ENCODE measurements around the gene SMIM45.

SMIM45 gene

DNA sequence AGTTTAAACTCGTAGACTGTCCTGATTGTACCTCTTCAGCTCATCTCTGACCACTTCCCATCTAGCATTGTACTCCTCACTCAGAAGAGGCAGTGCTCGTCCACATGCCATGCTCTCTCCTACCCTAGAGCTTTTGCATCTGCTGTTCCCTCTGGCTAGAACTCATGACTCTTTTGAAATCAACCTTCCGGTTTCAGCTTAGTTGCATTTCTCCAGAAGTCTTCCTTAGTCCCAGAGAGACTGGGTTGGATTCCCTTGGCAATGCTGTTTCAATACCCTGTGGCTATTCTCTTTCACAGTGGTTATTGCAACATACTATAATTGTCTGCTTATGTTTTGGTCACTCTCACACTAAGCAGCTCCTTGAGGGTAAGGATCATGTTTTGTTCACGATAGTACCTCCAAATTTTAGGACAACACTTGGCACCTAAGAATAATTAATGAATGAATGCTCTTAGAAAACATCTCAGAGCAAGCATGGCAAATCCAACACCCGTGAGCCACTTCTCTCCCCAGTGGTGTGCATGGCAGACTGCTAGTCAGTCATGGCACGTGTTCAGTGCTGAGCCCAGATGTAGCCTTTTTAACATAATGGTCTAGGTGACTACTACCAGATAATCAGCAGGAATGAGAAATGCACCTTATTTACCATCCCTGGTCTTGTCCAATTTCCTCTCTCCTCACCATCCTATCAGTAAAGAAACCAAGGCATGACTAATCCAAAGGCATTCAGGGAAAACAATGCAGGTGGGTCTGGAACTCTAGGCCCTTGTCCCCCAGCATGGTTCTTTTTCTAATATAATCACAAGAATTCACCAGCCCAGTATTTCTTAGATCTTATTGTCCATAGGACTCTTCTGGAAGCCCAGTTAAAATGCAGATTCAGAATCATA lies 31.8 kb downstream of the SMIM45 start:
- no peak overlapping the region for H3K4me3 ChIP-seq
- TF ChIP-seq, protein P1, sequence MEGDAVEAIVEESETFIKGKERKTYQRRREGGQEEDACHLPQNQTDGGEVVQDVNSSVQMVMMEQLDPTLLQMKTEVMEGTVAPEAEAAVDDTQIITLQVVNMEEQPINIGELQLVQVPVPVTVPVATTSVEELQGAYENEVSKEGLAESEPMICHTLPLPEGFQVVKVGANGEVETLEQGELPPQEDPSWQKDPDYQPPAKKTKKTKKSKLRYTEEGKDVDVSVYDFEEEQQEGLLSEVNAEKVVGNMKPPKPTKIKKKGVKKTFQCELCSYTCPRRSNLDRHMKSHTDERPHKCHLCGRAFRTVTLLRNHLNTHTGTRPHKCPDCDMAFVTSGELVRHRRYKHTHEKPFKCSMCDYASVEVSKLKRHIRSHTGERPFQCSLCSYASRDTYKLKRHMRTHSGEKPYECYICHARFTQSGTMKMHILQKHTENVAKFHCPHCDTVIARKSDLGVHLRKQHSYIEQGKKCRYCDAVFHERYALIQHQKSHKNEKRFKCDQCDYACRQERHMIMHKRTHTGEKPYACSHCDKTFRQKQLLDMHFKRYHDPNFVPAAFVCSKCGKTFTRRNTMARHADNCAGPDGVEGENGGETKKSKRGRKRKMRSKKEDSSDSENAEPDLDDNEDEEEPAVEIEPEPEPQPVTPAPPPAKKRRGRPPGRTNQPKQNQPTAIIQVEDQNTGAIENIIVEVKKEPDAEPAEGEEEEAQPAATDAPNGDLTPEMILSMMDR (IDR thresholded peaks at IDR 0.05): no peak
- no peaks in the 10 kb centered on the region for H3K36me3 ChIP-seq
- H3K27me3 ChIP-seq: no peaks in the 10 kb centered on the region
- no peaks in the 10 kb centered on the region for H3K4me1 ChIP-seq
- no peaks in the 10 kb centered on the region for H3K9me3 ChIP-seq
- no peak for DNase-seq (ENCODE audit: low spot score)
- no peak overlapping the region for H3K27ac ChIP-seq

DNA sequence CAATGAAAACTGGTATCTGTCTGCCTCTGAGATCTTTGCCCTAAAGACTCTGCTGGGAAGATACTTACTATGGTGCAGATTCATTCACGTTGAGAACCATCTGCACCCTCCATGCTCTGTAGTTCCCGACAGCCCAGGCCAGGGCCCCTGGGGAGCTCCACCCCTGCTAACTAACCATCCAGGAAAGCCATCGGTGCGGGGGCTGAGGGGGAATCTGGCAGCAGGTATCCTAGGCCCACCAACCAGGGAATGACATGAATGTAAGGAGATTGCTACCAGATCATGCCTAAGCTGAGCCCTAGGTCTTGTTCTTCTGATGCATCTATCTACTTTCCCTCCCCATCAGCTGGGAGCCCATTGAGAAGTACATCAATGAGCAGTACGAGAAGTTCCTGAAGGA lies 35.3 kb downstream of the SMIM45 start:
- TF ChIP-seq, protein P1 (IDR thresholded peaks at IDR 0.05): no peak
- no peak for DNase-seq (ENCODE audit: low spot score)
- Histone ChIP-seq H3K27me3 (no peaks in the 10 kb centered on the region), H3K9me3 (no peaks in the 10 kb centered on the region), H3K27ac (no peak overlapping the region), H3K4me3 (no peak overlapping the region), H3K36me3 (no peaks in the 10 kb centered on the region), H3K4me1 (no peaks in the 10 kb centered on the region)

DNA sequence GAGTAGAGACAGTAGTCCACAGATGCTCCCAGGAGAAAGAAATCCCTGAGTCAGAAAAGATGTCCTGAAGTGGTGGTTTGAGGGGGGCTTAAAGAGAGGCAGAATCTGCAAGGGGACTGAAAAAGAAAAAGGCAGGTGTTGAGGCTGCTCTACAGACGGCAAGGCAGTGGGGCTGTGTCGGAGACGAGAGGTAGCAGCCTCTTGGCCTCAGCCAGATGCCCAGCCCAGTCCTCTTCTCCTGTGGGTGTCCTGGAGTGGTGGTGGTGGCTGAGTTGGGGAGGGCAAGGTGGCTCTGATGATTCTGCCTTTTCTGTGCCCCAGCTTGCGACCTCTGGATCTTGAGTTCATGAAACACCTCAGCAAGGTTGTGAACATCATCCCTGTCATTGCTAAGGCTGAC lies 37.3 kb downstream of the SMIM45 start:
- Histone ChIP-seq H3K27ac (no peak overlapping the region), H3K27me3 (no peaks in the 10 kb centered on the region), H3K9me3 (no peaks in the 10 kb centered on the region), H3K4me1 (no peaks in the 10 kb centered on the region), H3K36me3 (no peaks in the 10 kb centered on the region), H3K4me3 (no peak overlapping the region)
- TF ChIP-seq, protein P1 (IDR thresholded peaks at IDR 0.05): no peak
- DNase-seq (ENCODE audit: low spot score): no peak

DNA sequence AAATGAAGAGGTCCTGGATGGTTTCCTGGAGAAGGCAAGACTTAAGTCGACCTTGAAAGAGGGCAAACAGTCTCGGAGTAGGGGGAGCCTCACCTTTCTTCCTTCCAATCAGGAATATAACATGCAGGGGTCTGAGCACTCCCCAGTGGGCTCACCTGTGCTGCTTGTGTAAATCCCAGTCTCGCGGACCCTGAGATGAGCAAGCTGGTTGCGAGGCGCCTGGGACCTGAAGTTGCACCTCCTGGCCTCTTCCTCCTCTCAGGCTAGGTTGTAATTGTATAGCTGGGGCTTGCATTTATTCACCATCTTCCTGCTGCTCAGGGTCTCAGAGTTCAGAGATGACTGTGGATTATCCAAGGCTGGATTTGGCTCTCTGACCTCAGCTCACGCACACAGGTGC lies 39.2 kb downstream of the SMIM45 start:
- H3K9me3 ChIP-seq: no peaks in the 10 kb centered on the region
- no peaks in the 10 kb centered on the region for H3K27me3 ChIP-seq
- H3K4me1 ChIP-seq: no peaks in the 10 kb centered on the region
- no peak overlapping the region for H3K27ac ChIP-seq
- TF ChIP-seq, protein P1 (IDR thresholded peaks at IDR 0.05): no peak
- no peak for DNase-seq (ENCODE audit: low spot score)
- no peak overlapping the region for H3K4me3 ChIP-seq
- H3K36me3 ChIP-seq: no peaks in the 10 kb centered on the region

GRCh38 chr22:41992496-41992895 lies 40.5 kb downstream of the SMIM45 start:
- no peak overlapping the region for H3K4me3 ChIP-seq
- no peaks in the 10 kb centered on the region for H3K9me3 ChIP-seq
- no peak for DNase-seq (ENCODE audit: low spot score)
- no peaks in the 10 kb centered on the region for H3K4me1 ChIP-seq
- H3K27me3 ChIP-seq: no peaks in the 10 kb centered on the region
- no peaks in the 10 kb centered on the region for H3K36me3 ChIP-seq
- no peak overlapping the region for H3K27ac ChIP-seq
- TF ChIP-seq, protein P1 (IDR thresholded peaks at IDR 0.05): no peak

DNA sequence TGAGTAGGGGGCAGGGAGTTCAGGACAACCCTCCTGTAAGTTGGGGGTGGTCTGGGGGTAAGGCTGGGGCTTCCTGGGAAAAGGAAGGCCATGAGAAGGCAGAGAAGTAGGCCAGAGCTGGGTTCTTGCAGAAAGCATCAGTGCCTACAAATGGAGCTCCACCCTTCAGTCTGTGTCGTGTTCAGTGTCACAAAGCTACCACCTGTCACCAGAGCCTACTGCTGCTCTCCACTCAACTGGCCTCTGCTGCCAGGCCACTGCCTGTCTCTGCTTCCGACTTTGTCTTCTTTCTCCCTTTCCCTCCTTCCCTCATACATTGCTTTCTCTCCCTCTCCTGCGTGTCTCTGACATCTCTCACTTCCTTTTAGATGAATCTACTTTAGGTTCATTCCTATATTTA lies 43.3 kb downstream of the SMIM45 start:
- no peaks in the 10 kb centered on the region for H3K36me3 ChIP-seq
- no peak for DNase-seq (ENCODE audit: low spot score)
- no peak overlapping the region for H3K4me3 ChIP-seq
- TF ChIP-seq, protein P1 (IDR thresholded peaks at IDR 0.05): no peak
- H3K4me1 ChIP-seq: peaks cover 0 to 10% of the 10 kb centered on the region in 2 donors
- no peaks in the 10 kb centered on the region for H3K27me3 ChIP-seq
- H3K9me3 ChIP-seq: no peaks in the 10 kb centered on the region
- H3K27ac ChIP-seq: no peak overlapping the region
